ENCODE results near the gene DESI2. TPM values are rescaled to one million over a fixed set of nuclear protein-coding genes. Genes with fewer than 3 reads are reported as not detected.

DESI2 gene
- total and polyA plus RNA-seq, 2 donors (not counting 1 experiment from before 2014, with no cell fraction given): 40.2 to 47.2 TPM

GRCh38 chr1:244712669-244713068, 59.7 kb downstream of the DESI2 start:
- no peak overlapping the region for H3K9ac ChIP-seq (ENCODE audit: insufficient read depth, low read length)
- no peaks in the 10 kb centered on the region for H4K20me1 ChIP-seq (ENCODE audit: control insufficient read depth, extremely low read depth, insufficient read depth, low read length)
- H3K4me1 ChIP-seq (ENCODE audit: control insufficient read depth, extremely low read depth, insufficient read depth, low read length): no peaks in the 10 kb centered on the region
- no peak overlapping the region for H3K4me3 ChIP-seq (replicated peaks in 1 of 4; ENCODE audit: control extremely low read depth in 1 of 4, insufficient read depth in 1 of 4, low read depth in 3 of 4, low read length in 4 of 4)
- no peaks in the 10 kb centered on the region for H3K9me3 ChIP-seq (ENCODE audit: control insufficient read depth, insufficient read depth, low read depth, low read length)
- no peak for DNase-seq (ENCODE audit: low read depth in 2 of 2)
- H3K4me2 ChIP-seq (ENCODE audit: extremely low read depth, insufficient read depth, low read length): no peak overlapping the region
- no peaks in the 10 kb centered on the region for H3K79me2 ChIP-seq (ENCODE audit: control insufficient read depth, insufficient read depth, low read length)
- TF ChIP-seq CTCF (conservative IDR thresholded peaks at IDR 0.05 in 1 of 2, IDR thresholded peaks at IDR 0.05 in 1 of 2; ENCODE audit: low read depth in 1 of 2, low read length in 2 of 2) (no peak), EZH2 (IDR thresholded peaks at IDR 0.05; ENCODE audit: low read length, missing control alignments) (no peak)
- H3K27ac ChIP-seq (ENCODE audit: insufficient read depth, low read length): no peak overlapping the region
- no peaks in the 10 kb centered on the region for H3K27me3 ChIP-seq (ENCODE audit: control insufficient read depth, insufficient read depth, low read length)
- peaks cover 2% of the 10 kb centered on the region for H3K36me3 ChIP-seq (ENCODE audit: control insufficient read depth, insufficient read depth, low read length)
- no peak overlapping the region for H2AFZ ChIP-seq (ENCODE audit: low read length)

DNA sequence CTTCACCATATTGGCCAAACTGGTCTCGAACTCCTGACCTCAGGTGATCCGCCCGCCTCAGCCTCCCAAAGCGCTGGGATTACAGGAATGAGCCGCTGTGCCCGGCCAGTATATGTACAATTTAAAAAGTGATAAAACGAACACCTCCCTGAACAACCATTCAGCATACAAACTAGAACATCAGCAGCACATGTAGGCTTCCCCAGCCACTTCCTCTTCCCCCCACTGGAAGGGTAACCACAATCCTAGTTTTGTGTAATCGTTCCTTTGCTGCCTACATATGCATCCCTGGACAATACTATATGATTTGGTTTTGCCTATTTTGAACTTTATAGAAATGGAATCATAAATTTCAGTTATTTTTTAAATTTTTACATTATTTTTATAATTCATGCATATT, 60.4 kb downstream of the DESI2 start:
- peaks cover 2% of the 10 kb centered on the region for H3K36me3 ChIP-seq (ENCODE audit: control insufficient read depth, insufficient read depth, low read length)

GRCh38 chr1:244727871-244728474, 75.0 kb downstream of the DESI2 start:
- Histone ChIP-seq H3K27ac (ENCODE audit: insufficient read depth, low read length) (no peak overlapping the region), H2AFZ (ENCODE audit: low read length) (no peak overlapping the region), H4K20me1 (ENCODE audit: control insufficient read depth, extremely low read depth, insufficient read depth, low read length) (no peaks in the 10 kb centered on the region), H3K4me3 (replicated peaks in 1 of 4; ENCODE audit: control extremely low read depth in 1 of 4, insufficient read depth in 1 of 4, low read depth in 3 of 4, low read length in 4 of 4) (no peak overlapping the region), H3K36me3 (ENCODE audit: control insufficient read depth, insufficient read depth, low read length) (no peaks in the 10 kb centered on the region), H3K4me1 (ENCODE audit: control insufficient read depth, extremely low read depth, insufficient read depth, low read length) (no peaks in the 10 kb centered on the region), H3K27me3 (ENCODE audit: control insufficient read depth, insufficient read depth, low read length) (no peaks in the 10 kb centered on the region), H3K79me2 (ENCODE audit: control insufficient read depth, insufficient read depth, low read length) (no peaks in the 10 kb centered on the region), H3K9me3 (ENCODE audit: control insufficient read depth, insufficient read depth, low read depth, low read length) (no peaks in the 10 kb centered on the region), H3K4me2 (ENCODE audit: extremely low read depth, insufficient read depth, low read length) (no peak overlapping the region), H3K9ac (ENCODE audit: insufficient read depth, low read length) (no peak overlapping the region)
- TF ChIP-seq EZH2 (IDR thresholded peaks at IDR 0.05; ENCODE audit: low read length, missing control alignments) (no peak), CTCF (conservative IDR thresholded peaks at IDR 0.05 in 1 of 2, IDR thresholded peaks at IDR 0.05 in 1 of 2; ENCODE audit: low read depth in 1 of 2, low read length in 2 of 2) (no peak)
- DNase-seq (ENCODE audit: low read depth in 2 of 2): no peak

More for the DNA sequence above, 60.4 kb downstream of the DESI2 start:
- no peak overlapping the region for H2AFZ ChIP-seq (ENCODE audit: low read length)
- H3K4me3 ChIP-seq (replicated peaks in 1 of 4; ENCODE audit: control extremely low read depth in 1 of 4, insufficient read depth in 1 of 4, low read depth in 3 of 4, low read length in 4 of 4): no peak overlapping the region
- DNase-seq (ENCODE audit: low read depth in 2 of 2): no peak
- H3K9me3 ChIP-seq (ENCODE audit: control insufficient read depth, insufficient read depth, low read depth, low read length): no peaks in the 10 kb centered on the region
- H3K4me1 ChIP-seq (ENCODE audit: control insufficient read depth, extremely low read depth, insufficient read depth, low read length): no peaks in the 10 kb centered on the region
- no peak overlapping the region for H3K27ac ChIP-seq (ENCODE audit: insufficient read depth, low read length)
- no peak overlapping the region for H3K4me2 ChIP-seq (ENCODE audit: extremely low read depth, insufficient read depth, low read length)
- H3K27me3 ChIP-seq (ENCODE audit: control insufficient read depth, insufficient read depth, low read length): no peaks in the 10 kb centered on the region
- no peaks in the 10 kb centered on the region for H4K20me1 ChIP-seq (ENCODE audit: control insufficient read depth, extremely low read depth, insufficient read depth, low read length)
- H3K79me2 ChIP-seq (ENCODE audit: control insufficient read depth, insufficient read depth, low read length): no peaks in the 10 kb centered on the region
- no peak overlapping the region for H3K9ac ChIP-seq (ENCODE audit: insufficient read depth, low read length)
- TF ChIP-seq CTCF (conservative IDR thresholded peaks at IDR 0.05 in 1 of 2, IDR thresholded peaks at IDR 0.05 in 1 of 2; ENCODE audit: low read depth in 1 of 2, low read length in 2 of 2) (no peak), EZH2 (IDR thresholded peaks at IDR 0.05; ENCODE audit: low read length, missing control alignments) (no peak)

Measured in fibroblast of lung (primary cell).